Loucy (cell line): ENCODE results near the gene TK1.

Source experiments
- EZH2phosphoT487 ChIP-seq: fragments of 200-600 bp; IDR thresholded peaks from 2 replicates; pipeline ENCODE4 v1.6.1; 2018; ENCODE audit warnings: antibody characterized with exemption, mild to moderate bottlenecking, moderate library complexity, borderline replicate concordance
- TF ChIP-seq, protein P1 (sequence below): fragments of 200-600 bp; sonication (generic); conservative IDR thresholded peaks from 2 replicates; pipeline ENCODE4 v1.5.1; 2014; ENCODE audit warnings: mild to moderate bottlenecking, antibody characterized with exemption, low read length

DNA sequence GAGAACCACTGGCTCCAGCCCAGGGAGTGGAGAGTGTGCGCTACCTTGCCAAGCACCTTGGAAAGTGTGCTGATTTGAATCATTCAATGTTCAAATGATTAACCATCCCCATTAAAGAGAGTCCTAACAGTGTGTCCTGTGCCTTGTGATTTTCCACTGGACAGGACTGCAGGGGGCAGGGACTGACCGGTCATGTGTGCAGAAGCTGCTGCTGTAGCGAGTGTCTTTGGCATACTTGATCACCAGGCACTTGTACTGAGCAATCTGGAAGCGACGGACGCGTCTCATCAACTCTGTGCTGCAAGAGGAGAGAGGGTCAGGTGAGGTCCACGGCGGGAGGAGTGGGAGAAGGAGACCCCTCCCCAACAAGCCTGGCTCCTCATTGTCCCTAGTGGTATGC is 2.0 kb downstream of the TK1 start:
- TF ChIP-seq, protein P1, sequence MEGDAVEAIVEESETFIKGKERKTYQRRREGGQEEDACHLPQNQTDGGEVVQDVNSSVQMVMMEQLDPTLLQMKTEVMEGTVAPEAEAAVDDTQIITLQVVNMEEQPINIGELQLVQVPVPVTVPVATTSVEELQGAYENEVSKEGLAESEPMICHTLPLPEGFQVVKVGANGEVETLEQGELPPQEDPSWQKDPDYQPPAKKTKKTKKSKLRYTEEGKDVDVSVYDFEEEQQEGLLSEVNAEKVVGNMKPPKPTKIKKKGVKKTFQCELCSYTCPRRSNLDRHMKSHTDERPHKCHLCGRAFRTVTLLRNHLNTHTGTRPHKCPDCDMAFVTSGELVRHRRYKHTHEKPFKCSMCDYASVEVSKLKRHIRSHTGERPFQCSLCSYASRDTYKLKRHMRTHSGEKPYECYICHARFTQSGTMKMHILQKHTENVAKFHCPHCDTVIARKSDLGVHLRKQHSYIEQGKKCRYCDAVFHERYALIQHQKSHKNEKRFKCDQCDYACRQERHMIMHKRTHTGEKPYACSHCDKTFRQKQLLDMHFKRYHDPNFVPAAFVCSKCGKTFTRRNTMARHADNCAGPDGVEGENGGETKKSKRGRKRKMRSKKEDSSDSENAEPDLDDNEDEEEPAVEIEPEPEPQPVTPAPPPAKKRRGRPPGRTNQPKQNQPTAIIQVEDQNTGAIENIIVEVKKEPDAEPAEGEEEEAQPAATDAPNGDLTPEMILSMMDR: no peak
- no peak for TF ChIP-seq EZH2phosphoT487
